Mammary epithelial cell (primary cell): Measurements from ENCODE around the gene DNER.
A peak's percentile ranks its signal among the peaks of the same experiment; 100 is the strongest.

ENCODE experiments used
- EZH2 ChIP-seq: IDR thresholded peaks from 2 replicates; pipeline ENCODE4 v1.6.1; 2012; ENCODE audit warnings: low read length, inconsistent platforms, borderline replicate concordance
- TF ChIP-seq, protein P1 (sequence below), 2 donors: IDR thresholded peaks in 1 of 2; conservative IDR thresholded peaks in 1 of 2; 2 replicates each; pipeline ENCODE4 v1.5.1; 2011 to 2012; ENCODE audit warnings: inconsistent platforms in 2 of 2, low read length in 2 of 2, mild to moderate bottlenecking in 2 of 2, control low read depth in 1 of 2, low read depth in 1 of 2; ENCODE audit not compliant: insufficient read depth in 1 of 2; ENCODE audit errors: extremely low read depth in 1 of 2

DNA sequence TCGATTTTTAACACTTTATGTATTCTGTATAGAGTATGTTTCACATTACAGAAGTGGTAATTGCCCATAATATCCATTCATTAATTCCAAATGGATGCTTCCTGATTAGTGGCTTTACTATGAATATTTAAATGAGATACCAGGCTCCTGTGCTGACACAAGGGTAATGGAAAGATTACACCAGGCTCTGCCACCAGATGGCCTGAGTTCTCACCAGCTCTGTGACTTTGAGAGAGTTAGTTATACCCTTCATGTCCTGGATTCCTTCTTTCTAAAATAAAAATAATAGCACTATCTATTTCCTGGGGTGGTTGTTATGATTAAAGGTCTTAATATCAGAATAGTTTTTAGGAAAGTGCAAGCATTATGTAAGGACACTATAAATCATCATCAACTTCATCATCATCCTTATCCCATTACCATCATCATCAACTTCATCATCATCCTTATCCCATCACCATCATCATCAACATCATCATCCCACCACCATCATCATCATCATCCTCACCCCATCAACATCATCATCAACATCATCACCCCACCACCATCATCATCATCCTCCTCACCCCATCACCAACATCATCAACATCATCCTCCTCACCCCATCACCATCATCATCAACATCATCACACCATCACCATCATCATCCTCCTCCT is 151.8 kb downstream of the DNER start:
- TF ChIP-seq, protein P1, sequence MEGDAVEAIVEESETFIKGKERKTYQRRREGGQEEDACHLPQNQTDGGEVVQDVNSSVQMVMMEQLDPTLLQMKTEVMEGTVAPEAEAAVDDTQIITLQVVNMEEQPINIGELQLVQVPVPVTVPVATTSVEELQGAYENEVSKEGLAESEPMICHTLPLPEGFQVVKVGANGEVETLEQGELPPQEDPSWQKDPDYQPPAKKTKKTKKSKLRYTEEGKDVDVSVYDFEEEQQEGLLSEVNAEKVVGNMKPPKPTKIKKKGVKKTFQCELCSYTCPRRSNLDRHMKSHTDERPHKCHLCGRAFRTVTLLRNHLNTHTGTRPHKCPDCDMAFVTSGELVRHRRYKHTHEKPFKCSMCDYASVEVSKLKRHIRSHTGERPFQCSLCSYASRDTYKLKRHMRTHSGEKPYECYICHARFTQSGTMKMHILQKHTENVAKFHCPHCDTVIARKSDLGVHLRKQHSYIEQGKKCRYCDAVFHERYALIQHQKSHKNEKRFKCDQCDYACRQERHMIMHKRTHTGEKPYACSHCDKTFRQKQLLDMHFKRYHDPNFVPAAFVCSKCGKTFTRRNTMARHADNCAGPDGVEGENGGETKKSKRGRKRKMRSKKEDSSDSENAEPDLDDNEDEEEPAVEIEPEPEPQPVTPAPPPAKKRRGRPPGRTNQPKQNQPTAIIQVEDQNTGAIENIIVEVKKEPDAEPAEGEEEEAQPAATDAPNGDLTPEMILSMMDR (conservative IDR thresholded peaks at IDR 0.05 in 1 of 2, IDR thresholded peaks at IDR 0.05 in 1 of 2; ENCODE audit: extremely low read depth in 1 of 2, insufficient read depth in 1 of 2, low read depth in 1 of 2, low read length in 2 of 2) = peak in 1 of 2 donors; percentile 17
- TF ChIP-seq EZH2 = no peak
